CD4-positive, alpha-beta memory T cell (primary cell): ENCODE measurements around the gene SKAP1. TPM values are rescaled to one million over a fixed set of nuclear protein-coding genes. Genes with fewer than 3 reads are reported as not detected.
A peak's percentile ranks its signal among the peaks of the same experiment; 100 is the strongest.

Experiments
- CTCF ChIA-PET: fragments of 350-600 bp; sonication (Branson Sonifier 250); formaldehyde crosslinking; loops from one replicate; lab custom pipeline; 2021; ENCODE audit warnings: inconsistent platforms; ENCODE audit not compliant: partially characterized antibody; lab: Charles Lee
- POLR2A ChIA-PET: fragments of 350-600 bp; sonication (Branson Sonifier 250); formaldehyde crosslinking; loops from one replicate; lab custom pipeline; 2021; ENCODE audit not compliant: partially characterized antibody; lab: Charles Lee
- DNase-seq, 5 donors: peaks; one replicate each; pipeline versions ENCODE4 v3.0.0 to v3.0.0-alpha.2; 2020 to 2022; ENCODE audit warnings: mixed read lengths in 1 of 5
- H3K27ac ChIP-seq: one replicate; pipeline ENCODE4 v1.7.0; 2013; ENCODE audit warnings: low read depth, low read length
- H3K27me3 ChIP-seq: 2 replicates; pipeline ENCODE4 v1.7.0; 2013; ENCODE audit warnings: mild to moderate bottlenecking, low read length, moderate library complexity; ENCODE audit not compliant: insufficient read depth
- H3K36me3 ChIP-seq: 2 replicates; pipeline ENCODE4 v1.7.0; 2013; ENCODE audit warnings: mild to moderate bottlenecking, low read length, moderate library complexity; ENCODE audit not compliant: insufficient read depth
- H3K4me1 ChIP-seq: 2 replicates; pipeline ENCODE4 v1.7.0; 2013; ENCODE audit warnings: mild to moderate bottlenecking, low read length, moderate library complexity; ENCODE audit not compliant: insufficient read depth
- H3K4me3 ChIP-seq, 2 donors: one replicate each; pipeline ENCODE4 v1.7.0; 2013; ENCODE audit warnings: low read length in 2 of 2, mild to moderate bottlenecking in 1 of 2
- H3K9me3 ChIP-seq, 2 donors: one replicate each; pipeline ENCODE4 v1.7.0; 2013; ENCODE audit warnings: low read length in 2 of 2, control low read depth in 1 of 2; ENCODE audit not compliant: control insufficient read depth in 1 of 2
- H3K27ac Mint-ChIP-seq, 7 donors: one replicate each; pipeline ENCODE4 v1.8.0; 2020 to 2021; ENCODE audit warnings: mixed read lengths in 7 of 7, mild to moderate bottlenecking in 6 of 7, inconsistent platforms in 3 of 7, moderate library complexity in 3 of 7
- H3K27me3 Mint-ChIP-seq, 2 donors: one replicate each; pipeline ENCODE4 v1.8.0; 2020 to 2021; ENCODE audit warnings: mixed read lengths in 2 of 2
- H3K36me3 Mint-ChIP-seq, 2 donors: one replicate each; pipeline ENCODE4 v1.8.0; 2020 to 2021; ENCODE audit warnings: mixed read lengths in 2 of 2, inconsistent platforms in 1 of 2, mild to moderate bottlenecking in 1 of 2
- H3K4me1 Mint-ChIP-seq, 4 donors: one replicate each; pipeline ENCODE4 v1.8.0; 2020 to 2021; ENCODE audit warnings: mixed read lengths in 4 of 4, mild to moderate bottlenecking in 1 of 4
- H3K4me3 Mint-ChIP-seq, 8 donors: one replicate each; pipeline ENCODE4 v1.8.0; 2020 to 2021; ENCODE audit warnings: mixed read lengths in 8 of 8, mild to moderate bottlenecking in 7 of 8, moderate library complexity in 6 of 8, inconsistent platforms in 3 of 8
- H3K9me3 Mint-ChIP-seq, 8 donors: one replicate each; pipeline ENCODE4 v1.8.0; 2020 to 2021; ENCODE audit warnings: mixed read lengths in 8 of 8, mild to moderate bottlenecking in 5 of 8, inconsistent platforms in 3 of 8, moderate library complexity in 1 of 8
- intact Hi-C: fragments of 100-400 bp; cut with micrococcal nuclease; formaldehyde crosslinking; loops from one replicate; pipeline ENCODE4 v1.15.1; 2023
- polyA plus RNA-seq, 2 donors: library from polyadenylated mRNA; unstranded; fragments of 300-500 nt; fragmentation: Illumina TruSeq; gene quantifications; one replicate each; pipeline ENCODE4 v1.2.3, GENCODE V29; 2021
- total RNA-seq, 2 experiments: library from RNA; stranded (reverse); gene quantifications; one replicate each; pipeline ENCODE4 v1.2.3, GENCODE V29; 2021

The SKAP1 gene
- total and polyA plus RNA-seq, 4 experiments from 2014 or later, result 83.4 to 336 (median 165) TPM

- H3K4me3 Mint-ChIP-seq, result no peak overlapping the region
- no peaks in the 10 kb centered on the region for H3K9me3 ChIP-seq
- H3K4me3 ChIP-seq, result no peak overlapping the region
- H3K4me1 ChIP-seq, result no peaks in the 10 kb centered on the region
- ChIA-PET CTCF (interaction anchor here (1.3 kb wide), 1 partner anchor 399 kb away, joined by 3 read pairs; no protein-coding TSS in a partner anchor), POLR2A (no interaction called here)
- H3K36me3 Mint-ChIP-seq, result peaks cover 30 to 34% of the 10 kb centered on the region in 2 donors
- H3K36me3 ChIP-seq, result peaks cover 3% of the 10 kb centered on the region
- H3K27me3 Mint-ChIP-seq, result no peaks in the 10 kb centered on the region
- H3K27ac Mint-ChIP-seq, result peak overlapping the region in 2 of 7 donors; percentile 11 to 13
- H3K4me1 Mint-ChIP-seq, result peaks cover 10 to 24% (median 20%) of the 10 kb centered on the region in 4 donors
- DNase-seq, result no peak
- H3K27me3 ChIP-seq, result no peaks in the 10 kb centered on the region
- intact Hi-C loops, result no loop called here
- no peak overlapping the region for H3K27ac ChIP-seq
- no peaks in the 10 kb centered on the region for H3K9me3 Mint-ChIP-seq
These were observed 151.1 kb downstream of the SKAP1 start for GRCh38 chr17:48278760-48279491.

DNA sequence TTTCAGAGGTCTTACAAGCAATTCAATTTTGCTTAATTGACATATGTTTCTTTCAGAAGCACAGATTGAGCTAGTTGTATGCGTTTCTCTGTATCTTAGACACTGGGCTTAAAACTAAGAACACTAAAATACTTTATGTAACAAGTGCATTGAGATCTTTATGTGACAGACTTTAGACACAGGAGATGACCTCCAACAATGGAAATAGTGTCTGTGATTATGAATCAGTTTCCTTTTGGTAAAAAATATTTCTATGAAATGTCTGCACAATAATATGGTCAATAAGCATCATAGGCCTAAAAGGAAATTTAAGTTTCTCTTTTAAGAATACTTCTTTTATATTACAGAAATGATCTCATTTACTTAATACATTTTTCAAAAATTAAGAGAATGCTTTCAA is 153.2 kb downstream of the SKAP1 start:
- Mint-ChIP-seq H3K9me3 (no peaks in the 10 kb centered on the region), H3K36me3 (peaks cover 30 to 32% of the 10 kb centered on the region in 2 donors)

DNA sequence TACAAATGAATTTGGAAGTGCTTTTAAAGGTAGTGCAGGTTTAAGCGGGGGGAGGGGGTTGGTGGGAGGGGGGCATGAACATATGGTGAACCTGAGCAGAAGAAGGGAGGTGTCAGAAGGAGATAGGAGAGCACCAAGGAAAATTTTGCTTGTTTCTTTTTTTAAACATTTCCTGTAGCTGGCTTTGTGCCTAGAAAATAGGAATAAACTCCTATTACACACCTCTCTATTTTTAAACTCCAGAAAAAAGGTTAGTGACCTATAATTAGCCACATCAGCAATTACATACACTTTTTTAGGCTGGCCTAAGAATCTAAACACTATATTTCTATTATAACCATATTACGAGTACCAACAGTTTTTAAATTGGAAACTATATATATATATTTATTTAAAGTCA is 159.1 kb downstream of the SKAP1 start:
- Histone ChIP-seq H3K27ac (no peak overlapping the region), H3K36me3 (no peaks in the 10 kb centered on the region), H3K9me3 (no peaks in the 10 kb centered on the region), H3K4me1 (peaks cover 3% of the 10 kb centered on the region), H3K27me3 (no peaks in the 10 kb centered on the region), H3K4me3 (no peak overlapping the region)
- POLR2A ChIA-PET, result no interaction called here
- Mint-ChIP-seq H3K27me3 (no peaks in the 10 kb centered on the region), H3K4me1 (peaks cover 5 to 21% (median 16%) of the 10 kb centered on the region in 4 donors), H3K9me3 (no peaks in the 10 kb centered on the region), H3K36me3 (peaks cover 16 to 17% of the 10 kb centered on the region in 2 donors), H3K4me3 (no peak overlapping the region), H3K27ac (peak overlapping the region in 1 of 7 donors; percentile 66)
- no peak for DNase-seq
- intact Hi-C loops, result no loop called here
- CTCF ChIA-PET, result interaction anchor here (1.2 kb wide), 1 partner anchor 11 kb away, joined by 3 read pairs; no protein-coding TSS in a partner anchor

More for the DNA sequence above, 153.2 kb downstream of the SKAP1 start:
- intact Hi-C loops, result no loop called here
- Mint-ChIP-seq H3K27me3 (no peaks in the 10 kb centered on the region), H3K4me1 (peaks cover 5 to 24% (median 15%) of the 10 kb centered on the region in 4 donors), H3K4me3 (no peak overlapping the region), H3K27ac (peak overlapping the region in 1 of 7 donors; percentile 2)
- H3K4me3 ChIP-seq, result no peak overlapping the region
- no peaks in the 10 kb centered on the region for H3K4me1 ChIP-seq
- H3K9me3 ChIP-seq, result no peaks in the 10 kb centered on the region
- CTCF ChIA-PET, result no interaction called here
- no peak for DNase-seq
- H3K27ac ChIP-seq, result no peak overlapping the region
- H3K27me3 ChIP-seq, result no peaks in the 10 kb centered on the region
- H3K36me3 ChIP-seq, result peaks cover 3% of the 10 kb centered on the region
- POLR2A ChIA-PET, result no interaction called here

DNA sequence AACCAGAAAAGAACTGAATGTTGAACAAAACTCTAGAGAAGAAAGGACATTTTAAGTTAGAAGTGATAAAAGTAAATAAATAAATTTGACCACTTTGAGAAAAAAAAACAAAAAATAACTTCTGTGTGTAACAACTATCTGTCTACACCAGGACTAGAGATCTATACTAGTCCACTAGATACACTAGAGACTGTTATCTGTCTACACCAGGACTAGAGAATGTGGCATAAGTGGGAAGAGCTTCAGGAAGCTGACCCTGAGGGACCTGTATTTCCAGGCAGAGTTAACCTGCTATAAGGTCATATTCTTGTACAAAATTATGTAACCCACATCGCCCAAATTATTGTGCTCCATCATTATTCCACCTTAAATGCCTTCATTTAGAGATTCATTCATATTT is 160.8 kb downstream of the SKAP1 start:
- H3K27ac Mint-ChIP-seq, result no peak overlapping the region
- ChIA-PET CTCF (interaction anchor here (1.8 kb wide), 1 partner anchor 39 kb away, joined by 6 read pairs; no protein-coding TSS in a partner anchor), POLR2A (no interaction called here)
- H3K9me3 Mint-ChIP-seq, result no peaks in the 10 kb centered on the region
- no peaks in the 10 kb centered on the region for H3K9me3 ChIP-seq
- H3K27me3 Mint-ChIP-seq, result no peaks in the 10 kb centered on the region
- no peak overlapping the region for H3K4me3 ChIP-seq
- peaks cover 3% of the 10 kb centered on the region for H3K4me1 ChIP-seq
- no peak for DNase-seq
- no peak overlapping the region for H3K4me3 Mint-ChIP-seq
- intact Hi-C loops, result no loop called here
- peaks cover 4 to 10% of the 10 kb centered on the region in 2 donors for H3K36me3 Mint-ChIP-seq
- H3K36me3 ChIP-seq, result no peaks in the 10 kb centered on the region
- H3K27me3 ChIP-seq, result no peaks in the 10 kb centered on the region
- no peak overlapping the region for H3K27ac ChIP-seq
- H3K4me1 Mint-ChIP-seq, result peaks cover 9 to 20% (median 17%) of the 10 kb centered on the region in 4 donors

GRCh38 chr17:48263731-48264035 is 166.3 kb downstream of the SKAP1 start:
- peaks cover 5% of the 10 kb centered on the region for H3K36me3 ChIP-seq
- CTCF ChIA-PET, result interaction anchor here (1.2 to 4.3 kb wide), 10 partner anchors 9 to 355 kb away, joined by 3 to 31 read pairs (median 6); partner anchors contain the start of gene HOXB5
- peaks cover 10 to 33% (median 24%) of the 10 kb centered on the region in 4 donors for H3K4me1 Mint-ChIP-seq
- H3K9me3 ChIP-seq, result no peaks in the 10 kb centered on the region
- no peaks in the 10 kb centered on the region for H3K9me3 Mint-ChIP-seq
- peaks cover 3% of the 10 kb centered on the region for H3K4me1 ChIP-seq
- H3K4me3 Mint-ChIP-seq, result no peak overlapping the region
- H3K27me3 ChIP-seq, result no peaks in the 10 kb centered on the region
- no peak for DNase-seq
- intact Hi-C loops, result loop anchor here (1.0 kb wide), 1 partner anchor 41 kb away; no protein-coding TSS in a partner anchor
- H3K27ac ChIP-seq, result no peak overlapping the region
- H3K4me3 ChIP-seq, result no peak overlapping the region
- H3K36me3 Mint-ChIP-seq, result peaks cover 4 to 31% of the 10 kb centered on the region in 2 donors
- H3K27ac Mint-ChIP-seq, result no peak overlapping the region
- no peaks in the 10 kb centered on the region for H3K27me3 Mint-ChIP-seq
- POLR2A ChIA-PET, result no interaction called here

- POLR2A ChIA-PET, result interaction anchor here (1.0 kb wide), 1 partner anchor 191 kb away, joined by 4 read pairs; no protein-coding TSS in a partner anchor
- no peaks in the 10 kb centered on the region for H3K9me3 ChIP-seq
- Mint-ChIP-seq H3K27me3 (no peaks in the 10 kb centered on the region), H3K27ac (no peak overlapping the region), H3K4me3 (no peak overlapping the region), H3K36me3 (peaks cover 1 to 32% of the 10 kb centered on the region in 2 donors), H3K9me3 (no peaks in the 10 kb centered on the region), H3K4me1 (peaks cover 8 to 31% (median 23%) of the 10 kb centered on the region in 4 donors)
- peaks cover 5% of the 10 kb centered on the region for H3K36me3 ChIP-seq
- CTCF ChIA-PET, result interaction anchor here (0.8 to 4.3 kb wide), 19 partner anchors 8 to 355 kb away, joined by 3 to 31 read pairs (median 4); partner anchors contain the start of genes HOXB5 and HOXB8
- H3K27me3 ChIP-seq, result no peaks in the 10 kb centered on the region
- H3K4me3 ChIP-seq, result no peak overlapping the region
- intact Hi-C loops, result loop anchor here (1.0 kb wide), 1 partner anchor 41 kb away; no protein-coding TSS in a partner anchor
- H3K4me1 ChIP-seq, result peaks cover 3% of the 10 kb centered on the region
- no peak overlapping the region for H3K27ac ChIP-seq
- DNase-seq, result peak in 2 of 5 donors; percentile 11 to 19
These were observed 166.9 kb downstream of the SKAP1 start for GRCh38 chr17:48262982-48263730.
